Stimulated activated CD4-positive, alpha-beta T cell treated with anti-CD3 and anti-CD28 coated beads, TNF-alpha, amount 100 ng/mL, for 24 hours (primary cell): ENCODE measurements around the gene POU2AF3.

Experiments
- DNase-seq, 3 experiments: peaks; one replicate each; pipeline ENCODE4 v3.0.0-alpha.2; 2020; ENCODE audit warnings: low read depth in 3 of 3

POU2AF3 gene

GRCh38 chr11:111353776-111354600 is 55.6 kb downstream of the POU2AF3 start:
- DNase-seq, result no peak

GRCh38 chr11:111354601-111354891 is 56.2 kb downstream of the POU2AF3 start:
- DNase-seq, result no peak

GRCh38 chr11:111355101-111355500 is 56.8 kb downstream of the POU2AF3 start:
- DNase-seq, result no peak

DNA sequence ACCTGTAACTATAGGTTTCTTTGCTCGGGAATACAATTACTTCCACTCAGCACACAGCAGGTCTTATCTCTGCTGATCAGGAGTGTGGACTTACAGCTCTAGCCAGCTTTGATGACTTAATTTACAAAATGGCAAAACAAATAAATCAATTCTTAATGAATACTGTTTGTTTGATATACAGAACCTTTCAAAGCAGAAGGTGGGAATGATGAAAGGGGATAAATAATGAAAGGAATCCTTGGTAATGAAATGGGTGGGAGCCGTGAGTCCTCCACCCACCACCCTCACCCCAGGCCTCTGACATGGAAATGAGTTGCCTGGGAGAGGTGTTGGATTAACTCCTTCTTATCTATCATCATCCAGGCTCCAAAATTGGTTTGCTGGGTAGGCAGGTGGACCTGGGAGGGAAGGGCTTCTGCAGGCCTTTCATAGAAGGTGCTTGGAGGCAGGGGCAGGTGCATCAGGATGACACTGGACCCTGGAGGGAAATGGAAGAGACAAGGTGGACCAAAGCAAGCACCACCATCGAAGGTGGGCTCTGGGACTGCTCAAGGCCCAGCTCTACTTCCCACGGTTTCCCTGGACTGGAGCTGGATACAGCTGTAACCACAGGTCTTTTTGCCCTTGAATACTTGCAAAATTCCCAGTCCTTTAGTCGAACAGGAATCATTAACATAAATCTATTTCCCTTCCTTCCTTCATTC is 57.8 kb downstream of the POU2AF3 start:
- no peak for DNase-seq

DNA sequence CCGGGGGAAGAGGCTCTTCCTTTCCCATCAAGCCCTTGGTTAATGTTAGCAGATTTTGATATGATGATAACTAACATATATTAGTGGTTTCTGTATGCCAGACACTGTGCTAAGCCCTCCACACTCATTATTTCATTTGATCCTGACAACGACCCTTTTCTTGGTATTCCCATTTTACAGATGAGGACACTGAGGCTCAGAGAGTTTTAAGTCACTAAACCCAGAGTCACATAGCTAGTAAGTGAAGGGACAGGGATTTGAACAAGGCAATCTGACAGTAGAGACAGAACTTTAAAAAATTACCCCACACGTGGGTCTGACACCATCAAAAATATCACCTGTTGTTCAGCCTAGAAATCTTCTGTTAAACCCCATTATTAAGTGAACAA is 58.3 kb downstream of the POU2AF3 start:
- no peak for DNase-seq

DNA sequence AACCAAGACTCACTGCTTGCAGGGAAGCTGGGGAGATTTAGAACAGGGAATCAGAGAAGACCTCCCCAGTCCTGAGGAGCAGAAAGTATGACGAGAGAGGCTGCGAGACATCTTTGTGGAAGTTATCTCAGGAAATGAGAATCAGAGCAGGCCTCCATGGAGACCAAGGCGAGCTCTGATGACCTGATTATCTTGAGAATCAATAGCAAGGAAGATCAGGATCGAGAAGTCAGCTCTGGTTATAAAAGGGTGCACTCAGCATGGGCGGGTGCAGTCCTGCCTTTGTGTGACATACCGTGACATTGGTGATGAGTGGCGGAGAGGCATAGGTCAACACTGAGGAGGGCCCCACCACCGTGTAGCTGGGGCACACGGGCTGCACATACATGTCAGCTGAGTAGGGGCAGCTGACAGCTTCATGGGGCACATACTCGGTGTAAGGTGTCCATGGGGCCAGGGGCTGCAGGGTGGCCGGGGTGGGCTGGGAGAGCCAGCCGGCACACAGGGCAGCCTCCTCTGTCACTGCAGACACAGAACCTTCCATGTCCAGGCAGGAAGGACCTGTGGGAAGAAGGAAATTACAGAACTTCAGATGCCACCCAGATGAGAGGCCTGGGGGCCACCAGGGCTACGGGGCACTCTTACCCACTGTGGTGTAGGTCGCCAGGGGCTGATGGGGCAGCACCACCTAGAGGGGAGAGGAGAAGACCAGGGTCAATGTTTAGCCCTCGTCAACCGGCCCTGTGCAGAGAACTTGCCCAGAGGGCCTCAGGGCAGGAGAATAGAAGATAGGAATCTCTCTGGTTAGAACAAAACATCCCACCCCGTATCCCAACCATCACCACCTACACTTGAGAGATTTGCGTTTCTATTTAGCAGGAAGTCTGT is 59.0 kb downstream of the POU2AF3 start:
- no peak for DNase-seq
